Globus pallidus (tissue), 1 donor: ENCODE results near the gene ATP6V0D1.

ENCODE experiments used
- DNase-seq: peaks from one replicate; pipeline ENCODE4 v3.0.0-alpha.2; 2015; ENCODE audit warnings: low spot score

ATP6V0D1 gene

GRCh38 chr16:67445441-67445912 is 35.5 kb downstream of the ATP6V0D1 start:
- no peak for DNase-seq

- no peak for DNase-seq
Observed at GRCh38 chr16:67445126-67445426, 35.9 kb downstream of the ATP6V0D1 start.

GRCh38 chr16:67444259-67445125 is 36.5 kb downstream of the ATP6V0D1 start:
- DNase-seq = no peak

GRCh38 chr16:67443265-67443664 is 37.7 kb downstream of the ATP6V0D1 start:
- DNase-seq = no peak

GRCh38 chr16:67442581-67443255 is 38.2 kb downstream of the ATP6V0D1 start:
- DNase-seq = no peak

- DNase-seq = no peak
Observed at GRCh38 chr16:67441907-67442306, 39.0 kb downstream of the ATP6V0D1 start.

GRCh38 chr16:67441271-67441753 is 39.6 kb downstream of the ATP6V0D1 start:
- DNase-seq = peak; percentile 53

- no peak for DNase-seq
Observed at GRCh38 chr16:67438824-67439393, 42.0 kb downstream of the ATP6V0D1 start.

- DNase-seq = no peak
Observed at GRCh38 chr16:67438098-67438791, 42.7 kb downstream of the ATP6V0D1 start.

GRCh38 chr16:67437513-67437912 is 43.4 kb downstream of the ATP6V0D1 start:
- no peak for DNase-seq

GRCh38 chr16:67436640-67437193 is 44.2 kb downstream of the ATP6V0D1 start:
- no peak for DNase-seq

- DNase-seq = no peak
Observed at GRCh38 chr16:67435758-67436164, 45.2 kb downstream of the ATP6V0D1 start.

GRCh38 chr16:67433131-67433719 is 47.7 kb downstream of the ATP6V0D1 start:
- DNase-seq = no peak

- no peak for DNase-seq
Observed at GRCh38 chr16:67432506-67432890, 48.5 kb downstream of the ATP6V0D1 start.

- no peak for DNase-seq
Observed at GRCh38 chr16:67431775-67432505, 49.0 kb downstream of the ATP6V0D1 start.

GRCh38 chr16:67430977-67431774 is 49.8 kb downstream of the ATP6V0D1 start, which contains the start of gene HSD11B2:
Gene HSD11B2, plus strand, starts transcription at chr16:67431121. Its CDS starts 128 bp downstream, at chr16:67431249.
- peak; percentile 65 for DNase-seq

GRCh38 chr16:67430504-67430976 is 50.4 kb downstream of the ATP6V0D1 start:
- no peak for DNase-seq

- DNase-seq = no peak
Observed at GRCh38 chr16:67429799-67430503, 51.0 kb downstream of the ATP6V0D1 start.
